Type B pancreatic cell (in vitro differentiated cells): ENCODE results near the gene PTPN9. TPM values are rescaled to one million over a fixed set of nuclear protein-coding genes. Genes with fewer than 3 reads are reported as not detected.
A peak's percentile ranks its signal among the peaks of the same experiment; 100 is the strongest.

Experiments
- DNase-seq: peaks from one replicate; pipeline ENCODE4 v3.0.0; 2021; ENCODE audit warnings: mixed read lengths; ENCODE audit not compliant: unreplicated experiment; ENCODE audit errors: extremely low spot score
- H3K27ac Mint-ChIP-seq: 2 replicates; pipeline ENCODE4 v1.8.0; 2021; ENCODE audit warnings: mild to moderate bottlenecking, mixed read lengths
- H3K27me3 Mint-ChIP-seq: 2 replicates; pipeline ENCODE4 v1.8.0; 2021; ENCODE audit warnings: mixed read lengths
- H3K36me3 Mint-ChIP-seq: 2 replicates; pipeline ENCODE4 v1.8.0; 2021; ENCODE audit warnings: mixed read lengths
- H3K4me1 Mint-ChIP-seq: one replicate; pipeline ENCODE4 v1.8.0; 2021; ENCODE audit warnings: mixed read lengths; ENCODE audit not compliant: unreplicated experiment
- H3K4me3 Mint-ChIP-seq: 2 replicates; pipeline ENCODE4 v1.8.0; 2021; ENCODE audit warnings: mild to moderate bottlenecking, mixed read lengths
- H3K9me3 Mint-ChIP-seq: 2 replicates; pipeline ENCODE4 v1.8.0; 2021; ENCODE audit warnings: mixed read lengths
- total RNA-seq: library from RNA; stranded (reverse); gene quantifications from 2 replicates; pipeline ENCODE4 v1.2.1, GENCODE V29; 2021; ENCODE audit warnings: low replicate concordance
- TF ChIP-seq, protein P1 (sequence below): fragments of 200-600 bp; sonication (generic); conservative IDR thresholded peaks from 2 replicates; pipeline ENCODE4 v1.5.0; 2021; ENCODE audit warnings: antibody characterized with exemption, mild to moderate bottlenecking

Gene PTPN9
- total RNA-seq, 1 donor from 2014 or later: 31.3 TPM

- Mint-ChIP-seq H3K27me3 (no peaks in the 10 kb centered on the region), H3K36me3 (peaks cover 13% of the 10 kb centered on the region), H3K9me3 (no peaks in the 10 kb centered on the region), H3K27ac (peak overlapping the region; percentile 7), H3K4me3 (no peak overlapping the region), H3K4me1 (peaks cover 33% of the 10 kb centered on the region)
- no peak for DNase-seq
- TF ChIP-seq, protein P1, sequence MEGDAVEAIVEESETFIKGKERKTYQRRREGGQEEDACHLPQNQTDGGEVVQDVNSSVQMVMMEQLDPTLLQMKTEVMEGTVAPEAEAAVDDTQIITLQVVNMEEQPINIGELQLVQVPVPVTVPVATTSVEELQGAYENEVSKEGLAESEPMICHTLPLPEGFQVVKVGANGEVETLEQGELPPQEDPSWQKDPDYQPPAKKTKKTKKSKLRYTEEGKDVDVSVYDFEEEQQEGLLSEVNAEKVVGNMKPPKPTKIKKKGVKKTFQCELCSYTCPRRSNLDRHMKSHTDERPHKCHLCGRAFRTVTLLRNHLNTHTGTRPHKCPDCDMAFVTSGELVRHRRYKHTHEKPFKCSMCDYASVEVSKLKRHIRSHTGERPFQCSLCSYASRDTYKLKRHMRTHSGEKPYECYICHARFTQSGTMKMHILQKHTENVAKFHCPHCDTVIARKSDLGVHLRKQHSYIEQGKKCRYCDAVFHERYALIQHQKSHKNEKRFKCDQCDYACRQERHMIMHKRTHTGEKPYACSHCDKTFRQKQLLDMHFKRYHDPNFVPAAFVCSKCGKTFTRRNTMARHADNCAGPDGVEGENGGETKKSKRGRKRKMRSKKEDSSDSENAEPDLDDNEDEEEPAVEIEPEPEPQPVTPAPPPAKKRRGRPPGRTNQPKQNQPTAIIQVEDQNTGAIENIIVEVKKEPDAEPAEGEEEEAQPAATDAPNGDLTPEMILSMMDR: no peak
These were observed 36.7 kb downstream of the PTPN9 start for GRCh38 chr15:75542386-75542797.

DNA sequence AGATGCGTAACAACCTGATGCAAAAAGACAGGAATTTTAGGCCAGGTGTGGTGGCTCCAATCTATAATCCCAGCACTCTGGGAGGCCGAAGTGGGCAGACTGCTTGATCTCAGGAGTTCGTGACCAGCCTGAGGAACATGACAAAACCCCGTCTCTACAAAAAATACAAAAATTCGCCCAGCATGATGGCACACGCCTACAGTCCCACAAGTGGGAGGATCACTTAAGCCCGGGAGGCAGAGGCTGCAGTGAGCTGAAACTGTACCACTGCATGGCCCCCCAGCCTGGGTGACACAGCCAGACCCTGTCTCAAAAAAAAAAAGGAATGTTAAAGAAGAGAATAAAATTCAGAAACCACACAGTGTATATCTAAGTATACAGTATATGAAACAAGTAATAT, 40.7 kb downstream of the PTPN9 start:
- Mint-ChIP-seq H3K36me3 (peaks cover 14% of the 10 kb centered on the region), H3K4me1 (peaks cover 36% of the 10 kb centered on the region), H3K27me3 (no peaks in the 10 kb centered on the region), H3K27ac (no peak overlapping the region), H3K4me3 (no peak overlapping the region), H3K9me3 (no peaks in the 10 kb centered on the region)
- TF ChIP-seq, protein P1: no peak
- DNase-seq: no peak

DNA sequence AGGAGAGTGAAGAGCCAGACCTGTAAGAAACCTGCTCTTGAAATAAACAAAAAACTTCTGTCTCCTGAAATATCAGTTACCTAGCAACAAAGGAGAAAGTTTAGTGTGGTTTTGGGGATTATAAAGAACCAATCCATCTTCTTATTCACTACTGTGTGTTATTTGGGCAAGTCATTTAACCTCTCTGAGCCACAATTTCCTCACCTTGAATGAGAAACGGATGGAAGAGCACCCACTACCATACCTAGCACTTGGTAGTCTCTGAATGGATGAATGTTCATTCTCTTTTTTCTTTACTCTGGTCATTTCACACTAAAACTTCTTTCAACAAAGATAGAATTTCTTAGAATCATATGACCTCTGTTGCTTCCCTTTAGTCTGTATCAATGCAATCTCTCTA, 45.2 kb downstream of the PTPN9 start:
- Mint-ChIP-seq H3K4me1 (peaks cover 40% of the 10 kb centered on the region), H3K9me3 (no peaks in the 10 kb centered on the region), H3K27me3 (no peaks in the 10 kb centered on the region), H3K36me3 (peaks cover 9% of the 10 kb centered on the region), H3K27ac (peak overlapping the region; percentile 83), H3K4me3 (no peak overlapping the region)
- no peak for DNase-seq
- TF ChIP-seq, protein P1: no peak

DNA sequence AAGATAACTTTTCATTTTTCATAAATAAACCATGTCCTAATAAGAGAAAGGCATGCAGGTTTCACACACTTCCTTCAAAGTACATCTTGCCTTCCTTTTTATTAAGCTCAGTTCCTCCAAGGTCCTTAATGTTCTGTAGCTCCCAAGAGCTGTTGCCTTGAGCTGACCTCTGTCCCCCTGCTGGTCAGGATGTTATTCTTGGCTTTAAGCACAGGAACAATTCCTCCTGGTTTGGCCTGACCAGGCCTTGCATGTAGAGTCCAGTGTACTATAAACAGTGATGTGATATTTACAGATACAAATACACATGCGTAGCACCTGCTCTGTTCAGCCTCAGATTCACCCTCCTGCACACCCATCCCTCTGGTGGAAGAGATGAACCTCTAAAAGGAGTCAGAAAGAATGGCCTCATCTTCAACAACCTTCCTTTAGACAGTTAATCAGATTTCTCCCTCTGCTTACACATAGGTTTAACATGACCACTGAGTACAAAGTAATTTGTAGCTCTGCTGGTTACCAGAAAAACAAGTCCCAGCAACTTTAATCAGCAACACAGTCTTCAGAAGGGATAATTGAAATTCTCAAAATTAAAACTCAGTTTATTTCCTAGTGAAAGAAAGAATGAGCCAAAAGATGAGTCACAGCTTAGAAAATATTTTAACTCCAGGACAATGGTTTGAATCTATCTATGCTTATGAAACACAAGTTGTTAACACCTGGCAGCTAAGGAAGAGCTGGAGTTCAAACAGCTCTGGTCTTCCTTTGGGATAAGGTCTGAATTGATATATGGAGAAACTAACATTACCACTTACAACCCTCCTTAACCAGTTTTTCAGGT, 46.5 kb downstream of the PTPN9 start:
- DNase-seq: no peak
- Mint-ChIP-seq H3K36me3 (peaks cover 4% of the 10 kb centered on the region), H3K27me3 (no peaks in the 10 kb centered on the region), H3K4me3 (peak overlapping the region; percentile 42), H3K9me3 (no peaks in the 10 kb centered on the region), H3K27ac (peak overlapping the region; percentile 83), H3K4me1 (peaks cover 33% of the 10 kb centered on the region)
- TF ChIP-seq, protein P1: peak; percentile 73

- Mint-ChIP-seq H3K4me1 (peaks cover 27% of the 10 kb centered on the region), H3K36me3 (peaks cover 8% of the 10 kb centered on the region), H3K9me3 (no peaks in the 10 kb centered on the region), H3K27ac (no peak overlapping the region), H3K27me3 (no peaks in the 10 kb centered on the region), H3K4me3 (no peak overlapping the region)
- TF ChIP-seq, protein P1: no peak
- DNase-seq: no peak
These were observed 48.1 kb downstream of the PTPN9 start for GRCh38 chr15:75531041-75531450.
